SK-N-SH treated with all-trans-retinoic acid at 6 μM for 48 hours (cell line): ENCODE measurements around the gene MORN2.

Experiments used
- ARNTL ChIP-seq: fragments of 450-650 bp; formaldehyde crosslinking; IDR thresholded peaks from 2 replicates; pipeline ENCODE4 v1.5.0; 2020; ENCODE audit warnings: low read depth, mild to moderate bottlenecking, moderate library complexity, borderline replicate concordance
- BACH2 ChIP-seq: fragments of 250-450 bp; sonication (Bioruptor Pico); IDR thresholded peaks from 2 replicates; pipeline ENCODE4 v1.9.0; 2021; ENCODE audit warnings: mild to moderate bottlenecking, borderline replicate concordance
- ESRRG ChIP-seq: fragments of 250-450 bp; sonication (Bioruptor Pico); IDR thresholded peaks from 2 replicates; pipeline ENCODE4 v1.6.1; 2021; ENCODE audit warnings: mild to moderate bottlenecking
- GLIS3 ChIP-seq: fragments of 250-450 bp; sonication (Bioruptor Pico); IDR thresholded peaks from 2 replicates; pipeline ENCODE4 v1.5.0; 2020; ENCODE audit warnings: mild to moderate bottlenecking, moderate library complexity
- ISL1 ChIP-seq: fragments of 250-450 bp; sonication (Bioruptor Pico); IDR thresholded peaks from 2 replicates; pipeline ENCODE4 v2.1.2; 2022; ENCODE audit warnings: mild to moderate bottlenecking, moderate library complexity
- OSR1 ChIP-seq: fragments of 250-450 bp; sonication (Bioruptor Pico); IDR thresholded peaks from 2 replicates; pipeline ENCODE4 v1.8.0; 2022; ENCODE audit warnings: moderate library complexity, mild to moderate bottlenecking, inconsistent platforms
- RARB ChIP-seq: fragments of 250-450 bp; sonication (Bioruptor Pico); IDR thresholded peaks from 2 replicates; pipeline ENCODE4 v1.8.0; 2021; ENCODE audit warnings: mild to moderate bottlenecking, moderate library complexity
- SNAI2 ChIP-seq: fragments of 250-450 bp; sonication (Bioruptor Pico); IDR thresholded peaks from 2 replicates; pipeline ENCODE4 v1.5.0; 2020; ENCODE audit warnings: mild to moderate bottlenecking, moderate library complexity
- TCF4 ChIP-seq: fragments of 250-450 bp; sonication (Bioruptor Pico); IDR thresholded peaks from 2 replicates; pipeline ENCODE4 v1.8.0; 2021; ENCODE audit warnings: mild to moderate bottlenecking, moderate library complexity, borderline replicate concordance
- ZFP3 ChIP-seq: fragments of 250-450 bp; sonication (Bioruptor Pico); IDR thresholded peaks from 2 replicates; pipeline ENCODE4 v1.5.0; 2020; ENCODE audit warnings: mild to moderate bottlenecking, moderate library complexity
- ZNF70 ChIP-seq: fragments of 450-650 bp; formaldehyde crosslinking; IDR thresholded peaks from 2 replicates; pipeline ENCODE4 v1.5.0; 2020; ENCODE audit warnings: mild to moderate bottlenecking, moderate library complexity
- TF ChIP-seq, protein P1 (sequence below): fragments of 250-450 bp; sonication (Bioruptor Pico); IDR thresholded peaks from 2 replicates; pipeline ENCODE4 v1.8.0; 2020; ENCODE audit warnings: mild to moderate bottlenecking, moderate library complexity, borderline replicate concordance
- TF ChIP-seq, protein P2 (sequence below): fragments of 250-450 bp; sonication (Bioruptor Pico); IDR thresholded peaks from 2 replicates; pipeline ENCODE4 v1.8.0; 2021; ENCODE audit warnings: low read depth, mild to moderate bottlenecking, moderate library complexity, borderline replicate concordance
- TF ChIP-seq, protein P3 (sequence below): fragments of 250-450 bp; sonication (Bioruptor Pico); IDR thresholded peaks from 2 replicates; pipeline ENCODE4 v1.5.1; 2020; ENCODE audit warnings: low read depth, mild to moderate bottlenecking, moderate library complexity

DNA sequence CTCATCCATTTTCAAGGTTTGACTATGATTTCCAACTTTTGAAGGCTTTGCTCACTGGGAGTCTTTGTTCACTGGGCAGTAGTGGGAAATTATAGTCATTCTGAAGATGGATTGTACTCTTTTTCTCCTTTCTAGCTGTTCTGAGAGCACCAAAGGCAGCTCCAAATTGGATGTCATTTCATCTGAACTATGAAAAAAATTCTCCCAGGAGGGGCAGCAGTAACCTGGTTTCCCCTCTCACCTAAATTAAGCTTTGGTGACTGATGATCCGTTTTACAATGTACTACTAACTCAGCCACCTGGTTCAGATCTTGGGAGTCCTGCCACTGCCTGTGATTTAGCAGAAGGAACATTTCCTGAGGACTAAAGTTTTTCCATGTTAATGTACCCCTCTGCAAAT is 31.5 kb downstream of the MORN2 start:
- no peak for TF ChIP-seq RARB (CRISPR knock-in tag)
- TF ChIP-seq SNAI2 (CRISPR knock-in tag) = no peak
- TF ChIP-seq ARNTL (CRISPR knock-in tag) = no peak
- TF ChIP-seq, protein P1, sequence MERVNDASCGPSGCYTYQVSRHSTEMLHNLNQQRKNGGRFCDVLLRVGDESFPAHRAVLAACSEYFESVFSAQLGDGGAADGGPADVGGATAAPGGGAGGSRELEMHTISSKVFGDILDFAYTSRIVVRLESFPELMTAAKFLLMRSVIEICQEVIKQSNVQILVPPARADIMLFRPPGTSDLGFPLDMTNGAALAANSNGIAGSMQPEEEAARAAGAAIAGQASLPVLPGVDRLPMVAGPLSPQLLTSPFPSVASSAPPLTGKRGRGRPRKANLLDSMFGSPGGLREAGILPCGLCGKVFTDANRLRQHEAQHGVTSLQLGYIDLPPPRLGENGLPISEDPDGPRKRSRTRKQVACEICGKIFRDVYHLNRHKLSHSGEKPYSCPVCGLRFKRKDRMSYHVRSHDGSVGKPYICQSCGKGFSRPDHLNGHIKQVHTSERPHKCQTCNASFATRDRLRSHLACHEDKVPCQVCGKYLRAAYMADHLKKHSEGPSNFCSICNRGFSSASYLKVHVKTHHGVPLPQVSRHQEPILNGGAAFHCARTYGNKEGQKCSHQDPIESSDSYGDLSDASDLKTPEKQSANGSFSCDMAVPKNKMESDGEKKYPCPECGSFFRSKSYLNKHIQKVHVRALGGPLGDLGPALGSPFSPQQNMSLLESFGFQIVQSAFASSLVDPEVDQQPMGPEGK (CRISPR knock-in tag) = no peak
- no peak for TF ChIP-seq ZNF70
- TF ChIP-seq ISL1 (CRISPR knock-in tag) = no peak
- TF ChIP-seq ESRRG (CRISPR knock-in tag) = no peak
- TF ChIP-seq ZFP3 (CRISPR knock-in tag) = no peak
- TF ChIP-seq, protein P2, sequence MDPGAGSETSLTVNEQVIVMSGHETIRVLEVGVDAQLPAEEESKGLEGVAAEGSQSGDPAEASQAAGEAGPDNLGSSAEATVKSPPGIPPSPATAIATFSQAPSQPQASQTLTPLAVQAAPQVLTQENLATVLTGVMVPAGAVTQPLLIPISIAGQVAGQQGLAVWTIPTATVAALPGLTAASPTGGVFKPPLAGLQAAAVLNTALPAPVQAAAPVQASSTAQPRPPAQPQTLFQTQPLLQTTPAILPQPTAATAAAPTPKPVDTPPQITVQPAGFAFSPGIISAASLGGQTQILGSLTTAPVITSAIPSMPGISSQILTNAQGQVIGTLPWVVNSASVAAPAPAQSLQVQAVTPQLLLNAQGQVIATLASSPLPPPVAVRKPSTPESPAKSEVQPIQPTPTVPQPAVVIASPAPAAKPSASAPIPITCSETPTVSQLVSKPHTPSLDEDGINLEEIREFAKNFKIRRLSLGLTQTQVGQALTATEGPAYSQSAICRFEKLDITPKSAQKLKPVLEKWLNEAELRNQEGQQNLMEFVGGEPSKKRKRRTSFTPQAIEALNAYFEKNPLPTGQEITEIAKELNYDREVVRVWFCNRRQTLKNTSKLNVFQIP (CRISPR knock-in tag) = no peak
- TF ChIP-seq, protein P3, sequence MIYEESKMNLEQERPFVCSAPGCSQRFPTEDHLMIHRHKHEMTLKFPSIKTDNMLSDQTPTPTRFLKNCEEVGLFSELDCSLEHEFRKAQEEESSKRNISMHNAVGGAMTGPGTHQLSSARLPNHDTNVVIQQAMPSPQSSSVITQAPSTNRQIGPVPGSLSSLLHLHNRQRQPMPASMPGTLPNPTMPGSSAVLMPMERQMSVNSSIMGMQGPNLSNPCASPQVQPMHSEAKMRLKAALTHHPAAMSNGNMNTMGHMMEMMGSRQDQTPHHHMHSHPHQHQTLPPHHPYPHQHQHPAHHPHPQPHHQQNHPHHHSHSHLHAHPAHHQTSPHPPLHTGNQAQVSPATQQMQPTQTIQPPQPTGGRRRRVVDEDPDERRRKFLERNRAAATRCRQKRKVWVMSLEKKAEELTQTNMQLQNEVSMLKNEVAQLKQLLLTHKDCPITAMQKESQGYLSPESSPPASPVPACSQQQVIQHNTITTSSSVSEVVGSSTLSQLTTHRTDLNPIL (CRISPR knock-in tag) = no peak
- TF ChIP-seq BACH2 (CRISPR knock-in tag) = no peak
- no peak for TF ChIP-seq GLIS3 (CRISPR knock-in tag)
- TF ChIP-seq TCF4 (CRISPR knock-in tag) = no peak
- no peak for TF ChIP-seq OSR1
